Activated naive CD4-positive, alpha-beta T cell (primary cell): ENCODE measurements around the gene ENPP1.
A peak's percentile ranks its signal among the peaks of the same experiment; 100 is the strongest.
"Not testable (repeated sequence)": the region's sequence is repeated elsewhere in the genome, so short reads cannot be mapped to it uniquely, and the experiment has no call there.

Source experiments
- DNase-seq, 4 experiments: peaks; one replicate each; lab custom pipeline; 2025; lab: John Stamatoyannopoulos, UW

The ENPP1 gene

GRCh38 chr6:131877999-131878789 is 70.4 kb downstream of the ENPP1 start:
- DNase-seq: no peak

GRCh38 chr6:131883016-131883415 is 75.2 kb downstream of the ENPP1 start:
- no peak for DNase-seq

- no peak for DNase-seq
These were observed 77.4 kb downstream of the ENPP1 start for GRCh38 chr6:131885237-131885636.

GRCh38 chr6:131886517-131886916 is 78.7 kb downstream of the ENPP1 start:
- no peak for DNase-seq

GRCh38 chr6:131890091-131890490 is 82.3 kb downstream of the ENPP1 start:
- no peak for DNase-seq

GRCh38 chr6:131893198-131893597 is 85.4 kb downstream of the ENPP1 start:
- DNase-seq: no peak

GRCh38 chr6:131894493-131895424 is 86.9 kb downstream of the ENPP1 start:
- DNase-seq: no peak

- DNase-seq: no peak
These were observed 89.2 kb downstream of the ENPP1 start for GRCh38 chr6:131897050-131897435.

GRCh38 chr6:131897621-131898020 is 89.8 kb downstream of the ENPP1 start:
- no peak for DNase-seq

- DNase-seq: no peak
These were observed 90.9 kb downstream of the ENPP1 start for GRCh38 chr6:131898718-131899117.

GRCh38 chr6:131900231-131900630 is 92.4 kb downstream of the ENPP1 start:
- DNase-seq: no peak

- not testable (repeated sequence) for DNase-seq
These were observed 93.6 kb downstream of the ENPP1 start for GRCh38 chr6:131901326-131901873.

- DNase-seq: not testable (repeated sequence)
These were observed 95.9 kb downstream of the ENPP1 start for GRCh38 chr6:131903734-131904133.

GRCh38 chr6:131908787-131909186 is 101.0 kb downstream of the ENPP1 start:
- not testable (repeated sequence) for DNase-seq

GRCh38 chr6:131909408-131910218 is 101.8 kb downstream of the ENPP1 start:
- peak in 3 of 4 experiments; percentile 28 to 51 (median 49) for DNase-seq

GRCh38 chr6:131910219-131910589 is 102.4 kb downstream of the ENPP1 start:
- no peak for DNase-seq

- DNase-seq: no peak
These were observed 103.1 kb downstream of the ENPP1 start for GRCh38 chr6:131910956-131911355.

- no peak for DNase-seq
These were observed 104.1 kb downstream of the ENPP1 start for GRCh38 chr6:131911951-131912350.

- DNase-seq: no peak
These were observed 106.4 kb downstream of the ENPP1 start for GRCh38 chr6:131914234-131914633.

- DNase-seq: peak in 2 of 4 experiments; percentile 2 to 13
These were observed 107.3 kb downstream of the ENPP1 start for GRCh38 chr6:131914967-131915751.
